Posterior vena cava (tissue), 2 donors: ENCODE measurements around the gene JPH3. TPM values are rescaled to one million over a fixed set of nuclear protein-coding genes. Genes with fewer than 3 reads are reported as not detected.
"Not testable (repeated sequence)": the region's sequence is repeated elsewhere in the genome, so short reads cannot be mapped to it uniquely, and the experiment has no call there.

Experiments used
- DNase-seq: peaks from one replicate; pipeline ENCODE4 v3.0.0-alpha.2; 2020; ENCODE audit warnings: low spot score
- intact Hi-C, 2 donors: fragments of 100-400 bp; cut with DNase I; formaldehyde crosslinking; loops; one replicate each; pipeline versions ENCODE4 v1.14.1 to v1.14.2; 2022 to 2023
- total RNA-seq, 2 donors: library from RNA; stranded (reverse); fragmentation: NEBNext Ultra II Directional; extraction: Animal tissue kit (Norgen Biotek cat#: 25700); gene quantifications; one replicate each; pipeline ENCODE4 v1.2.1, GENCODE V29; 2021
- donor health status: DM: yes; HTN: yes; CAD: no.
- donor health status: DM: yes; HTN: yes; CAD: no.

JPH3 gene
- total RNA-seq, 2 donors from 2014 or later, result 1.4 to 1.8 TPM

GRCh38 chr16:87664792-87665191 is 62.5 kb downstream of the JPH3 start:
- intact Hi-C loops, result no loop called here
- DNase-seq, result no peak

GRCh38 chr16:87665193-87665592 is 62.9 kb downstream of the JPH3 start:
- intact Hi-C loops, result no loop called here
- no peak for DNase-seq

- intact Hi-C loops, result no loop called here
- no peak for DNase-seq
Measured at GRCh38 chr16:87666919-87667318, 64.6 kb downstream of the JPH3 start.

GRCh38 chr16:87667443-87667842 is 65.1 kb downstream of the JPH3 start:
- intact Hi-C loops, result no loop called here
- no peak for DNase-seq

GRCh38 chr16:87667946-87668345 is 65.6 kb downstream of the JPH3 start:
- no peak for DNase-seq

GRCh38 chr16:87669672-87670071 is 67.4 kb downstream of the JPH3 start:
- intact Hi-C loops, result no loop called here
- DNase-seq, result no peak

More at GRCh38 chr16:87667946-87668345, 65.6 kb downstream of the JPH3 start:
- intact Hi-C loops, result no loop called here

GRCh38 chr16:87671221-87671620 is 68.9 kb downstream of the JPH3 start:
- DNase-seq, result no peak
- intact Hi-C loops, result no loop called here

- no peak for DNase-seq
- intact Hi-C loops, result no loop called here
Measured at GRCh38 chr16:87671715-87672270, 69.5 kb downstream of the JPH3 start.

- intact Hi-C loops, result no loop called here
- no peak for DNase-seq
Measured at GRCh38 chr16:87674419-87674818, 72.1 kb downstream of the JPH3 start.

- intact Hi-C loops, result no loop called here
- DNase-seq, result no peak
Measured at GRCh38 chr16:87675111-87675719, 72.9 kb downstream of the JPH3 start.

- intact Hi-C loops, result no loop called here
- no peak for DNase-seq
Measured at GRCh38 chr16:87677830-87678229, 75.5 kb downstream of the JPH3 start.

- intact Hi-C loops, result no loop called here
- no peak for DNase-seq
Measured at GRCh38 chr16:87678618-87679017, 76.3 kb downstream of the JPH3 start.

- no peak for DNase-seq
- intact Hi-C loops, result no loop called here
Measured at GRCh38 chr16:87679593-87680271, 77.4 kb downstream of the JPH3 start.

- no peak for DNase-seq
- intact Hi-C loops, result no loop called here
Measured at GRCh38 chr16:87680272-87680644, 78.0 kb downstream of the JPH3 start.

GRCh38 chr16:87681051-87681602 is 78.8 kb downstream of the JPH3 start:
- DNase-seq, intact Hi-C loops: not testable (repeated sequence)

GRCh38 chr16:87681981-87682570 is 79.8 kb downstream of the JPH3 start:
- DNase-seq, result no peak
- intact Hi-C loops, result no loop called here

GRCh38 chr16:87682852-87683399 is 80.6 kb downstream of the JPH3 start:
- DNase-seq, result no peak
- intact Hi-C loops, result no loop called here

- DNase-seq, result no peak
- intact Hi-C loops, result no loop called here
Measured at GRCh38 chr16:87684106-87684677, 81.9 kb downstream of the JPH3 start.

- DNase-seq, result no peak
- intact Hi-C loops, result no loop called here
Measured at GRCh38 chr16:87684711-87685404, 82.5 kb downstream of the JPH3 start.
